C4-2B (cell line): ENCODE results near the gene FEZ2.

ENCODE experiments used
- H3K27ac ChIP-seq: fragments of 450-650 bp; 2 replicates; pipeline ENCODE4 v1.5.1; 2017
- ZFX ChIP-seq: fragments of 450-650 bp; IDR thresholded peaks from 2 replicates; pipeline ENCODE4 v1.6.1; 2017
- TF ChIP-seq, protein P1 (sequence below): fragments of 450-650 bp; conservative IDR thresholded peaks from 2 replicates; pipeline ENCODE4 v1.5.1; 2017; ENCODE audit warnings: mild to moderate bottlenecking

The FEZ2 gene

DNA sequence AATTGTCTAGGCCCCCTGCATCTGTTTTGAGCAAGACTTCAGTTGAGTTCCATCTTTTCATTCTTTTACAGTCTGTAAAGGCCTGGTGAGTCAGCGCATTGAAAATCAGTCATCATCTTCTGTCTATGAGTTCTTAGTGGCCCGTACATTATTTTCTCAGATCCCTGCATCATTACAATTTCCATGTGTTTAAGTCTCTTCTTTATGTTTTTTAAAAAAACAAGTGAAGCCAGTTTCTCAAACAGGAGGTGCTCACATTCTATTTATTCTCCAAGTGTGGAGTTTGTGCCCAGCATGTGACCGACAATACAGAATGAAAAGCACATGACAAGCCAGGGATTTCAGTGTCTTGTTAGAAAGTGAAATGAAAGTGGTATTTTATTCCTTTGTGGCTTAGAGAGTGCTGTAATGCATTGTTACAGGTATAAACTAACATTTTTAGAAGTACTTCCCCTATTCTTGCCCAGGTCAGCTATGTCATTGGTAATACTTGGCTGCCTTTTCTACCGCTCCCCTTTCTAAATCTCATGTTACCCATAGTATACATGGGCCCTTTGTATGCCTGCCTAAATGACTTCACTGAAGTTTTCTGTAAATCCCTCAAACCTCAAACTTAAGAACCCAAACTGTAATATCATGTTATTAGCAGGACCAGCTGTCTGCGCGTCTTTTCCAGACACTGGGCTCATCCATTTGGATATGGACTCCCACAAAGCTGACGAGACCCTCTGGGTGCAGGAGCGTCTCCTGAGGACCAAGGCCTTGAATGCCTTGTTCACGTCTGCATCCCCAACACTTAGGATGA is 67.6 kb downstream of the FEZ2 start:
- TF ChIP-seq, protein P1, sequence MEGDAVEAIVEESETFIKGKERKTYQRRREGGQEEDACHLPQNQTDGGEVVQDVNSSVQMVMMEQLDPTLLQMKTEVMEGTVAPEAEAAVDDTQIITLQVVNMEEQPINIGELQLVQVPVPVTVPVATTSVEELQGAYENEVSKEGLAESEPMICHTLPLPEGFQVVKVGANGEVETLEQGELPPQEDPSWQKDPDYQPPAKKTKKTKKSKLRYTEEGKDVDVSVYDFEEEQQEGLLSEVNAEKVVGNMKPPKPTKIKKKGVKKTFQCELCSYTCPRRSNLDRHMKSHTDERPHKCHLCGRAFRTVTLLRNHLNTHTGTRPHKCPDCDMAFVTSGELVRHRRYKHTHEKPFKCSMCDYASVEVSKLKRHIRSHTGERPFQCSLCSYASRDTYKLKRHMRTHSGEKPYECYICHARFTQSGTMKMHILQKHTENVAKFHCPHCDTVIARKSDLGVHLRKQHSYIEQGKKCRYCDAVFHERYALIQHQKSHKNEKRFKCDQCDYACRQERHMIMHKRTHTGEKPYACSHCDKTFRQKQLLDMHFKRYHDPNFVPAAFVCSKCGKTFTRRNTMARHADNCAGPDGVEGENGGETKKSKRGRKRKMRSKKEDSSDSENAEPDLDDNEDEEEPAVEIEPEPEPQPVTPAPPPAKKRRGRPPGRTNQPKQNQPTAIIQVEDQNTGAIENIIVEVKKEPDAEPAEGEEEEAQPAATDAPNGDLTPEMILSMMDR, result no peak
- no peak for TF ChIP-seq ZFX
- H3K27ac ChIP-seq, result no peak overlapping the region

DNA sequence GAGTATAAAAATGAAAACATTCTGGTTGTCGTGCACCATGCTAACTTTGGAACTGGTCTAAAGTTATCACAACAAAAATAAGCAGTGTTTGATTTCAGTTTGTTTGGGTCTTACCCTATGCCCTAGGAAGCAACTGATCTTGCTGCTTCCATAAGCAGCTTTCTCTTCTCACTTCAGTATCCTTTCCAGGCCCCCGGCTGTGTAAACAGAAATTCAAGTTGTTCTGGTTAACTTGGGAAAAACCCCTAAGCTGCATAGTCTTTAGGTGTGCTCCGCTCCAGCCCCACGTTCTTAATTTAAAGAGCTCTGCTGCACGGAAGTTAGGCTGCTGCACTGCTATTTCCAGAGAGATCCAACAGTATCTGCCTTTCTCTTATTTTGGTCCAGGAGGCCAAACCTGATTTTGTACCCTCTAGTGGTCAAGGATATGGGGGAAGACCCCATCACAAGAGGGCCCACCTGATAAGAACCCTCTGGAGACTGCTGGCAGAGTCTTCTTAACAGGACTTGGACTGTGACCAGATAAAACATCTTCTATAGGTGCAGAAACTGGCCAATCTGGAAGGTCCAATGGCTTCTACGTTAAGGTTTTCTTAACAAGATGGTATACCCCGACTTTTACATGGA is 69.1 kb downstream of the FEZ2 start:
- TF ChIP-seq, protein P1, result no peak
- TF ChIP-seq ZFX, result no peak
- no peak overlapping the region for H3K27ac ChIP-seq

DNA sequence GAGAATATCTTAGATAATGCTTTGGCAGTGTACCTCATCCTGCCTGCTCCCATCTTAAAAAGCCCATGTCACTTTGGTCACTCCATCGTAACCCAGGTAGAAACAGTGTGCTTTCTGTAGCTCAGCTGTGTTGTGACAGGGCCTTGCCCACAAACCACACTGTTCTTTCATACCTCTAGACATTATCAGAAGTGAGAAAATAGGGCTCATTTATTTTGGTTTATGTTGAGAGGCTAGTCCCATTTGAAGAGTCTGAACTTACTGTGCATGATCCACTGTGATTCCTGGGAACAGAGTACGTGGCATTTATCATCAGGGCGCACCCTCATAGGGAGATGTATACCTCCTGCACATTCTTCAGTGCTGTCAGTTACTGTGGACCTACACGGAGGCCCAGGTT is 69.7 kb downstream of the FEZ2 start:
- TF ChIP-seq, protein P1, result no peak
- TF ChIP-seq ZFX, result no peak

GRCh38 chr2:36526226-36526625 is 71.7 kb downstream of the FEZ2 start:
- TF ChIP-seq ZFX, result no peak
- TF ChIP-seq, protein P1, result no peak
- no peak overlapping the region for H3K27ac ChIP-seq

More for the DNA sequence above, 69.7 kb downstream of the FEZ2 start:
- no peak overlapping the region for H3K27ac ChIP-seq

- H3K27ac ChIP-seq, result no peak overlapping the region
- TF ChIP-seq ZFX, result no peak
Observed at GRCh38 chr2:36525245-36525644, 72.7 kb downstream of the FEZ2 start.

DNA sequence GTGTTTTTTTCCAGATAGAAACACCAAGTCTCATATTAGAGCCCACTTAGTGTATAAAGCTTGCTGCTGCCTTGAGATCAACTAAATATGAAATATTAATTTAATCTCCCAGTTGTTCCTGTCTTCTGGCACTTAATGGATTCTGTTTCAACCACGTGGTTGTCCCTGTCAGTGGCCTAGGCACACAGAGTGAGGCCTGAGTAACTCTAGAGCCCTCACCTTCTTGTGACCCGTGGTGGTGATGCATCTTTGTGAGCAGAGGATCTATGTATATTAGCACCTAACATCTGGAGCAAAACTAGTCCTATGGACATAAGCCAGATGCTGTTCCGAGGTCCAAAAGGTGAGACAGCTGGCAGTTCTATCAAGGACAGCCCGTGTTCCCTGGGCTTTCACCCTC is 74.8 kb downstream of the FEZ2 start:
- no peak overlapping the region for H3K27ac ChIP-seq
- TF ChIP-seq, protein P1, result no peak
- TF ChIP-seq ZFX, result no peak

DNA sequence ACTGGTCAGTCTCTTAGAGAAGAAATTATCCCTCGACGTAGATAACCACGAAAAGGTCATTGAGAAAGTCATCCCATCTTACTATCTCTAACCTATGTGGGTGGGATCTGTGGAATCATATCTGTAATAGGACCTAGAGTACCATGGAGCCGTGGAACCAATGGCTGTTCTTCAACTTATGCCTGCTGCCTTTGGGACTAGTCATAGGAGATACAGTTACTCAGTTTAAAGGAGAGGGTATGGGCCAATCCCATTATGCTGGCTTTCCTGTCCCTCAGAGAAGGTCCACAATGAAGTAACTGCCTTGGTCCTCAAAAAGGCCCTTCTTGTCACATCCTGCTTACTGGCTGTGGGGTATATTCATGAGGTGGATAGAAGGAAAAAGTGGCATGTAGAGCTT is 77.5 kb downstream of the FEZ2 start:
- no peak overlapping the region for H3K27ac ChIP-seq
- TF ChIP-seq, protein P1, result no peak
- TF ChIP-seq ZFX, result no peak
